Erythroblast (primary cell): ENCODE data around the gene PAK5.

Source experiments
- GATA1 ChIP-seq: IDR thresholded peaks from 2 replicates; pipeline ENCODE4 v1.6.1; 2011; ENCODE audit warnings: low read depth, mild to moderate bottlenecking, control low read depth, low read length, moderate library complexity
- POLR2A ChIP-seq: IDR thresholded peaks from 2 replicates; pipeline ENCODE4 v1.6.1; 2011; ENCODE audit warnings: mild to moderate bottlenecking, low read length

GRCh38 chr20:9611921-9612320 lies 227.0 kb downstream of the PAK5 start:
- TF ChIP-seq POLR2A (no peak), GATA1 (no peak)
